Astrocyte (in vitro differentiated cells and primary cell): ENCODE results near the gene MAX. TPM values are rescaled to one million over a fixed set of nuclear protein-coding genes. Genes with fewer than 3 reads are reported as not detected.

Experiments used
- DNase-seq: peaks from one replicate; pipeline ENCODE4 v3.0.0-alpha.2; 2010; ENCODE audit warnings: low read depth
- FAIRE-seq: peaks from 2 replicates; lab custom pipeline; 2011; peaks lifted over from hg19 to GRCh38; lab: Jason Lieb, UNC
- H2AFZ ChIP-seq: 2 replicates; pipeline ENCODE4 v1.6.0; 2012; ENCODE audit warnings: low read depth, low read length, inconsistent platforms
- H3K27ac ChIP-seq: 2 replicates; pipeline ENCODE4 v1.5.1; 2011; ENCODE audit warnings: low read depth, low read length, inconsistent platforms
- H3K27me3 ChIP-seq: 2 replicates; pipeline ENCODE4 v1.6.0; 2011; ENCODE audit warnings: low read length, inconsistent platforms; ENCODE audit not compliant: insufficient read depth
- H3K36me3 ChIP-seq: 2 replicates; pipeline ENCODE4 v1.5.1; 2011; ENCODE audit warnings: low read length, inconsistent platforms; ENCODE audit not compliant: insufficient read depth
- H3K4me1 ChIP-seq: 2 replicates; pipeline ENCODE4 v1.5.1; 2011; ENCODE audit warnings: low read length, inconsistent platforms; ENCODE audit not compliant: insufficient read depth
- H3K4me2 ChIP-seq: 2 replicates; pipeline ENCODE4 v1.6.0; 2012; ENCODE audit warnings: low read length, inconsistent platforms
- H3K4me3 ChIP-seq: 2 replicates; pipeline ENCODE4 v1.5.1; 2011; ENCODE audit warnings: low read depth, mild to moderate bottlenecking, low read length, inconsistent platforms; ENCODE audit not compliant: insufficient read depth
- H3K79me2 ChIP-seq: 2 replicates; pipeline ENCODE4 v1.6.0; 2012; ENCODE audit warnings: mild to moderate bottlenecking, low read length, inconsistent platforms; ENCODE audit not compliant: insufficient read depth
- H3K9ac ChIP-seq: 2 replicates; pipeline ENCODE4 v1.6.0; 2012; ENCODE audit warnings: mild to moderate bottlenecking, low read length, inconsistent platforms
- H3K9me3 ChIP-seq: 2 replicates; pipeline ENCODE4 v1.5.1; 2012; ENCODE audit warnings: low read depth, mild to moderate bottlenecking, low read length, inconsistent platforms; ENCODE audit not compliant: insufficient read depth
- H4K20me1 ChIP-seq: 2 replicates; pipeline ENCODE4 v1.6.0; 2012; ENCODE audit warnings: low read length, inconsistent platforms; ENCODE audit not compliant: insufficient read depth
- H3K27ac Mint-ChIP-seq: one replicate; pipeline ENCODE4 v1.8.0; 2021; ENCODE audit warnings: mild to moderate bottlenecking, mixed read lengths; ENCODE audit not compliant: unreplicated experiment
- H3K27me3 Mint-ChIP-seq: one replicate; pipeline ENCODE4 v1.8.0; 2021; ENCODE audit warnings: low read depth, mixed read lengths; ENCODE audit not compliant: unreplicated experiment
- H3K36me3 Mint-ChIP-seq: one replicate; pipeline ENCODE4 v1.8.0; 2021; ENCODE audit warnings: low read depth, mixed read lengths; ENCODE audit not compliant: unreplicated experiment
- H3K4me1 Mint-ChIP-seq: one replicate; pipeline ENCODE4 v1.8.0; 2021; ENCODE audit warnings: low read depth, mixed read lengths; ENCODE audit not compliant: unreplicated experiment
- H3K4me3 Mint-ChIP-seq: one replicate; pipeline ENCODE4 v1.8.0; 2021; ENCODE audit warnings: mild to moderate bottlenecking, moderate library complexity, mixed read lengths; ENCODE audit not compliant: unreplicated experiment
- H3K9me3 Mint-ChIP-seq: one replicate; pipeline ENCODE4 v1.8.0; 2021; ENCODE audit warnings: mild to moderate bottlenecking, mixed read lengths; ENCODE audit not compliant: unreplicated experiment
- EZH2 ChIP-seq: IDR thresholded peaks from 2 replicates; pipeline ENCODE4 v1.6.1; 2012; ENCODE audit warnings: mild to moderate bottlenecking, low read length, inconsistent platforms; ENCODE audit not compliant: insufficient read depth
- total RNA-seq: library from RNA; stranded (reverse); gene quantifications from 2 replicates; pipeline ENCODE4 v1.2.1, GENCODE V29; 2021
- TF ChIP-seq, protein P1 (sequence below): IDR thresholded peaks from 2 replicates; pipeline ENCODE4 v1.5.1; 2011; ENCODE audit warnings: low read depth, mild to moderate bottlenecking, inconsistent platforms, low read length, moderate library complexity; ENCODE audit not compliant: insufficient read depth

Gene MAX
- total RNA-seq, 1 donor from 2014 or later, result 113 TPM

DNA sequence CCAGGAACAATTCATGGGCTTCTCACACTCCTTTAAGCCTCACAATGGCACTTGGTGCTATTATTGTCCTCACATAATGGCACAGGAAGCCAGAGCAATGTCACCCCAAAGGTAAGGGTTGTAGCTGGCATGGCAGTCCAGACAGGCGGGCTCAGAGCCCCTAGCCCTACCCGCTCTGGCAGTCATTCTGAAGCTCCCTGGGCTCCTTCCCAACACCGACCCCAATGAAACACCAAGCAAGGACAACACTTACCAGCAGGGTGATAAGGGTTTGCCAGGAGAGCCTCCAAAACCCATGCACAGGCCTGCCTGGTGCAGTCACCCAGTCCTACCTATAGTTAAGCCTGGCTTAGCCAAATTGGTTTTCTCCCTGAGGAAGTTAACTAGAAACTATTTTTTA is 30.8 kb downstream of the MAX start:
- H3K36me3 Mint-ChIP-seq, result peaks cover 34% of the 10 kb centered on the region
- DNase-seq, result no peak

DNA sequence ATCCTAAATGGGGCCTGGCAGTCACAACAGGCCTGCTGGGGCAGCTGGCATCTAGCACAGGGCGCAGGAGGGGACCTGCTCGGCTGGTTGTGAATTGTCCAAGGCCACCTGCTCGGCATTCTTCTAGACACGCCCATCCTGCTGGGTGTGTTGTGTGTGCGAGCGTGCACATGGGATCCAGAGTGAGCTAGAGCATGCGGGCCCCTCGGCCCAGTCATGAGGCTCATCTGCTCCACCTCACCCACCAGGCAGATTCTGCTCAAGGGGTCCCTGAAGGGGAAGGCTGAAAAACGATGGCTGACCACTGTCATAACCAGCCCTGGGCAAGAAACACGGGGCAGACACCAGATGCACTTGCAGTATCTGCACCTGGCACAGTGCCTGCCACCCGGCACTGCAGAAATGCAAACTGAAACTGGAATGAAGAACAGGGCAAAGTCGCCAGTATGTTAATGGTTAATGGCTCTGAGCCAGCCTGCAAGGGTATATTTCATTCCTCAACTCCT is 31.8 kb downstream of the MAX start:
- no peak overlapping the region for H3K27ac Mint-ChIP-seq
- Histone ChIP-seq H3K4me3 (no peak overlapping the region), H3K9me3 (no peaks in the 10 kb centered on the region), H3K4me1 (no peaks in the 10 kb centered on the region), H3K9ac (no peak overlapping the region), H3K27ac (no peak overlapping the region), H4K20me1 (peaks cover 41% of the 10 kb centered on the region), H3K27me3 (no peaks in the 10 kb centered on the region), H3K79me2 (no peaks in the 10 kb centered on the region), H3K4me2 (no peak overlapping the region), H2AFZ (no peak overlapping the region), H3K36me3 (peaks cover 12% of the 10 kb centered on the region)
- H3K4me3 Mint-ChIP-seq, result no peak overlapping the region
- H3K27me3 Mint-ChIP-seq, result no peaks in the 10 kb centered on the region
- peaks cover 2% of the 10 kb centered on the region for H3K4me1 Mint-ChIP-seq
- H3K36me3 Mint-ChIP-seq, result peaks cover 29% of the 10 kb centered on the region
- no peak for TF ChIP-seq EZH2
- TF ChIP-seq, protein P1, sequence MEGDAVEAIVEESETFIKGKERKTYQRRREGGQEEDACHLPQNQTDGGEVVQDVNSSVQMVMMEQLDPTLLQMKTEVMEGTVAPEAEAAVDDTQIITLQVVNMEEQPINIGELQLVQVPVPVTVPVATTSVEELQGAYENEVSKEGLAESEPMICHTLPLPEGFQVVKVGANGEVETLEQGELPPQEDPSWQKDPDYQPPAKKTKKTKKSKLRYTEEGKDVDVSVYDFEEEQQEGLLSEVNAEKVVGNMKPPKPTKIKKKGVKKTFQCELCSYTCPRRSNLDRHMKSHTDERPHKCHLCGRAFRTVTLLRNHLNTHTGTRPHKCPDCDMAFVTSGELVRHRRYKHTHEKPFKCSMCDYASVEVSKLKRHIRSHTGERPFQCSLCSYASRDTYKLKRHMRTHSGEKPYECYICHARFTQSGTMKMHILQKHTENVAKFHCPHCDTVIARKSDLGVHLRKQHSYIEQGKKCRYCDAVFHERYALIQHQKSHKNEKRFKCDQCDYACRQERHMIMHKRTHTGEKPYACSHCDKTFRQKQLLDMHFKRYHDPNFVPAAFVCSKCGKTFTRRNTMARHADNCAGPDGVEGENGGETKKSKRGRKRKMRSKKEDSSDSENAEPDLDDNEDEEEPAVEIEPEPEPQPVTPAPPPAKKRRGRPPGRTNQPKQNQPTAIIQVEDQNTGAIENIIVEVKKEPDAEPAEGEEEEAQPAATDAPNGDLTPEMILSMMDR, result no peak
- FAIRE-seq (no peak), DNase-seq (no peak)
- H3K9me3 Mint-ChIP-seq, result no peaks in the 10 kb centered on the region

More for the DNA sequence above, 30.8 kb downstream of the MAX start:
- no peak overlapping the region for H3K4me3 Mint-ChIP-seq
- Histone ChIP-seq H3K36me3 (peaks cover 15% of the 10 kb centered on the region), H3K27ac (no peak overlapping the region), H3K4me3 (no peak overlapping the region), H3K27me3 (no peaks in the 10 kb centered on the region), H2AFZ (no peak overlapping the region), H3K4me2 (no peak overlapping the region), H3K4me1 (no peaks in the 10 kb centered on the region), H3K9ac (no peak overlapping the region), H3K79me2 (no peaks in the 10 kb centered on the region), H3K9me3 (no peaks in the 10 kb centered on the region), H4K20me1 (peaks cover 44% of the 10 kb centered on the region)
- no peaks in the 10 kb centered on the region for H3K27me3 Mint-ChIP-seq
- H3K4me1 Mint-ChIP-seq, result peaks cover 2% of the 10 kb centered on the region
- no peak for TF ChIP-seq EZH2
- TF ChIP-seq, protein P1, result no peak
- no peak overlapping the region for H3K27ac Mint-ChIP-seq
- FAIRE-seq, result no peak
- no peaks in the 10 kb centered on the region for H3K9me3 Mint-ChIP-seq

DNA sequence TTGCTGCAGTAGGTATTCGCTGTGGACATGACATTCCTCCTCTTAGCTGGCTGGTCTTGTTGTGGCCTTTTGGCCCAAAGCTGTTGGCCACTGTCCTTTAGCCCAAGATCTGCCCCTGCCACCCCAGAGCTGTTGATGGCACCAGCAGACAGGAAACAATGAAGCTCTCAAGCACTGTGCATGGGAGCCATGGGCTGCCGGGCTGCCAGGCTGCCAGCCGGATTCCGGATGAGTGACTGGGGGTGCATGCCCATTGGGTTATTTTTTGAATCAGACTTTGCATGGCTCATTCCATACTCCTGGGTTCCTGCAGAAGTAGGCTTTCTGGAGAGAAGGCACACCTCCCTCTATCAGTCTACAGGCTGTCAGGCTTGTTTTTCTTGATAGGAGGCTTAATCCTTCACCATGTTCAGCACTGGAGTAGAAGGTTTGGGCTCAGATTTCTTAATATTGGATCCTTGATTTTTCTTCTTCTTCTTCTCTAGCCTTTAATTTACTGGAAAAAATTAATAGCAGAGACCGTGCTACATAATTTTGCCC is 32.4 kb downstream of the MAX start:
- Mint-ChIP-seq H3K4me1 (peaks cover 2% of the 10 kb centered on the region), H3K4me3 (no peak overlapping the region), H3K9me3 (no peaks in the 10 kb centered on the region), H3K27me3 (no peaks in the 10 kb centered on the region), H3K36me3 (peaks cover 30% of the 10 kb centered on the region), H3K27ac (no peak overlapping the region)
- FAIRE-seq (no peak), DNase-seq (no peak)
- Histone ChIP-seq H3K36me3 (peaks cover 10% of the 10 kb centered on the region), H3K4me3 (no peak overlapping the region), H3K27ac (no peak overlapping the region), H3K9ac (no peak overlapping the region), H2AFZ (no peak overlapping the region), H3K4me1 (no peaks in the 10 kb centered on the region), H3K4me2 (no peak overlapping the region), H3K27me3 (no peaks in the 10 kb centered on the region), H3K9me3 (no peaks in the 10 kb centered on the region), H3K79me2 (no peaks in the 10 kb centered on the region), H4K20me1 (peaks cover 41% of the 10 kb centered on the region)
- TF ChIP-seq, protein P1, result no peak
- no peak for TF ChIP-seq EZH2
